ENCODE results near the gene BCL2.

The BCL2 gene

GRCh38 chr18:63303547-63303946, 16.0 kb downstream of the BCL2 start:
- no peaks in the 10 kb centered on the region for H3K9me3 ChIP-seq (ENCODE audit: low read length)
- H3K27ac ChIP-seq (ENCODE audit: low read depth, low read length), result no peak overlapping the region
- no peak overlapping the region for H3K9ac ChIP-seq (ENCODE audit: low read length)
- H3K4me3 ChIP-seq (ENCODE audit: low read depth in 1 of 2, low read length in 2 of 2), result no peak overlapping the region
- no peaks in the 10 kb centered on the region for H3K27me3 ChIP-seq (ENCODE audit: control insufficient read depth in 1 of 2, insufficient read depth in 2 of 2, low read length in 2 of 2)
- H3K4me1 ChIP-seq (ENCODE audit: insufficient read depth, low read length), result peaks cover 4% of the 10 kb centered on the region
- no peaks in the 10 kb centered on the region for H3K36me3 ChIP-seq (ENCODE audit: insufficient read depth, low read length)

- H3K36me3 ChIP-seq (ENCODE audit: insufficient read depth, low read length), result no peaks in the 10 kb centered on the region
- no peak overlapping the region for H3K9ac ChIP-seq (ENCODE audit: low read length)
- H3K27me3 ChIP-seq (ENCODE audit: control insufficient read depth in 1 of 2, insufficient read depth in 2 of 2, low read length in 2 of 2), result no peaks in the 10 kb centered on the region
- no peak overlapping the region for H3K4me3 ChIP-seq (ENCODE audit: low read depth in 1 of 2, low read length in 2 of 2)
- no peaks in the 10 kb centered on the region for H3K9me3 ChIP-seq (ENCODE audit: low read length)
- peaks cover 11% of the 10 kb centered on the region for H3K4me1 ChIP-seq (ENCODE audit: insufficient read depth, low read length)
- H3K27ac ChIP-seq (ENCODE audit: low read depth, low read length), result no peak overlapping the region
These were observed 16.7 kb downstream of the BCL2 start for GRCh38 chr18:63302636-63303405.

GRCh38 chr18:63302220-63302619, 17.3 kb downstream of the BCL2 start:
- no peaks in the 10 kb centered on the region for H3K36me3 ChIP-seq (ENCODE audit: insufficient read depth, low read length)
- H3K9ac ChIP-seq (ENCODE audit: low read length), result no peak overlapping the region
- peaks cover 13% of the 10 kb centered on the region for H3K4me1 ChIP-seq (ENCODE audit: insufficient read depth, low read length)
- no peaks in the 10 kb centered on the region for H3K9me3 ChIP-seq (ENCODE audit: low read length)
- no peak overlapping the region for H3K4me3 ChIP-seq (ENCODE audit: low read depth in 1 of 2, low read length in 2 of 2)
- no peaks in the 10 kb centered on the region for H3K27me3 ChIP-seq (ENCODE audit: control insufficient read depth in 1 of 2, insufficient read depth in 2 of 2, low read length in 2 of 2)
- no peak overlapping the region for H3K27ac ChIP-seq (ENCODE audit: low read depth, low read length)

DNA sequence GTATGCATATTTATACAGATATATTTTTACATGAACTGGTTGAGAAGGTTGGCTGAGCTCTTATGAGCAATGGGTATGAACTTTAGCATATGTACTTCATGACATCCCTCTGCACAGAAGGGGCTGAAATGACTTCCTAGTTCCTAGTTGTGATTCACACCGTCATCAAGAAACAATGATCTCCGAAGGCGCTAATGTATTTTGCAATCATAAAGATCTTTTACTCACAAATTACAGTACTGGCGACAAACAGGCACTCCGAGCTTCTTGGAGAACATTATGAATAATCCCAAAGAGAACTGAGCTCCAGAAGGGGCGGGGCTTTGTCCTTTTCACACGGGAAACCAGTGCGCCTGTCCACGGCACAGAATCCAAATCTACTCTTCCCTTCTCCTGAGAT, 18.1 kb downstream of the BCL2 start:
- no peak overlapping the region for H3K9ac ChIP-seq (ENCODE audit: low read length)
- H3K9me3 ChIP-seq (ENCODE audit: low read length), result no peaks in the 10 kb centered on the region
- peaks cover 13% of the 10 kb centered on the region for H3K4me1 ChIP-seq (ENCODE audit: insufficient read depth, low read length)
- no peak overlapping the region for H3K4me3 ChIP-seq (ENCODE audit: low read depth in 1 of 2, low read length in 2 of 2)
- H3K36me3 ChIP-seq (ENCODE audit: insufficient read depth, low read length), result no peaks in the 10 kb centered on the region
- no peak overlapping the region for H3K27ac ChIP-seq (ENCODE audit: low read depth, low read length)
- no peaks in the 10 kb centered on the region for H3K27me3 ChIP-seq (ENCODE audit: control insufficient read depth in 1 of 2, insufficient read depth in 2 of 2, low read length in 2 of 2)

- H3K4me1 ChIP-seq (ENCODE audit: insufficient read depth, low read length), result peaks cover 20% of the 10 kb centered on the region
- no peak overlapping the region for H3K4me3 ChIP-seq (ENCODE audit: low read depth in 1 of 2, low read length in 2 of 2)
- no peak overlapping the region for H3K9ac ChIP-seq (ENCODE audit: low read length)
- no peaks in the 10 kb centered on the region for H3K9me3 ChIP-seq (ENCODE audit: low read length)
- H3K27ac ChIP-seq (ENCODE audit: low read depth, low read length), result no peak overlapping the region
- no peaks in the 10 kb centered on the region for H3K27me3 ChIP-seq (ENCODE audit: control insufficient read depth in 1 of 2, insufficient read depth in 2 of 2, low read length in 2 of 2)
- no peaks in the 10 kb centered on the region for H3K36me3 ChIP-seq (ENCODE audit: insufficient read depth, low read length)
These were observed 19.5 kb downstream of the BCL2 start for GRCh38 chr18:63299837-63300745.

DNA sequence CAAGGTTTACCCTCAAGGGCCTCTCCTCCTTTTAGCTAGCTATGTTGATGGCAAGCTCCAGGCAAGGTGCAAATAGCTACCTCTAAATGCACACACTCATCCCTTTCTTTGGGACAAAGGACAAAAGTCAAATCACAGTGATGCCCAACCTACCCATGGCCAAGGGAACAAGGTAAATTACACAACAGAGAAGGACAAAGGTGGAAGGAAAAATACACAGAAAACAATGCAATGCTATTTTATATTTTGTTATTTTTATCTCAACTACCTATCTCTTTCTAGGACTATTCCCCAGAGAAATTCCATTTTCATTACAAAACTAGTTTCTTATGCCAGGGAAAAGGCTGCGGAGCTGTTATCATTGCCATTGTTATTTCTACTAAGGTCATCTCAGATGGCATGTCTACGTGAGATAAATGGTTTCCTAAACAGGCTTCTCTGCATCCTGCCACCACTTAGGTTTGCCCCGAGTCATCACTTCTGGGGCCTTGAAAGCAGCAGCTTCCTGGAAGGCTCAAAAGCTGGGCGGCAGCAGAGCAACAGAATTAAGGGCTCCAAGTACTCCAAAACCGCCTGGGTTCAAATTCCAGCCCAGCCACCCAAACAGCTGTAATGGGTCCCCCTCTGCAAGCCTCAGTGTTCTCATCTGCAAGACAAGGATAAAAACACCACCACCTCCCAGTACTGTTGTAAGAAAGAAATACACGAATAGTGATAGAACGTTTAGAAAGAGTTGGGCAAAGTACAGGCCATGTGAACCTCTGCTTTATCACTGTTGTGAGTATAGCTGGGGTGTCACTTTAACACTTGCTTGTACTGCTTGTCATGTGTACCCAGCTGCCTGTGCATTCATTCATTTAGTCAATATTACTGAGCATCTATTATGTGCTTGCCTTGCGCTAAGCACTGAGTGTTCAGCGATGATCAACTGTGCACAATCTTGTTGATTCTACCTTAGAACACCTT, 20.9 kb downstream of the BCL2 start:
- H3K36me3 ChIP-seq (ENCODE audit: insufficient read depth, low read length), result no peaks in the 10 kb centered on the region
- no peaks in the 10 kb centered on the region for H3K27me3 ChIP-seq (ENCODE audit: control insufficient read depth in 1 of 2, insufficient read depth in 2 of 2, low read length in 2 of 2)
- peaks cover 25% of the 10 kb centered on the region for H3K4me1 ChIP-seq (ENCODE audit: insufficient read depth, low read length)
- H3K9ac ChIP-seq (ENCODE audit: low read length), result no peak overlapping the region
- no peak overlapping the region for H3K4me3 ChIP-seq (ENCODE audit: low read depth in 1 of 2, low read length in 2 of 2)
- H3K27ac ChIP-seq (ENCODE audit: low read depth, low read length), result no peak overlapping the region
- no peaks in the 10 kb centered on the region for H3K9me3 ChIP-seq (ENCODE audit: low read length)

DNA sequence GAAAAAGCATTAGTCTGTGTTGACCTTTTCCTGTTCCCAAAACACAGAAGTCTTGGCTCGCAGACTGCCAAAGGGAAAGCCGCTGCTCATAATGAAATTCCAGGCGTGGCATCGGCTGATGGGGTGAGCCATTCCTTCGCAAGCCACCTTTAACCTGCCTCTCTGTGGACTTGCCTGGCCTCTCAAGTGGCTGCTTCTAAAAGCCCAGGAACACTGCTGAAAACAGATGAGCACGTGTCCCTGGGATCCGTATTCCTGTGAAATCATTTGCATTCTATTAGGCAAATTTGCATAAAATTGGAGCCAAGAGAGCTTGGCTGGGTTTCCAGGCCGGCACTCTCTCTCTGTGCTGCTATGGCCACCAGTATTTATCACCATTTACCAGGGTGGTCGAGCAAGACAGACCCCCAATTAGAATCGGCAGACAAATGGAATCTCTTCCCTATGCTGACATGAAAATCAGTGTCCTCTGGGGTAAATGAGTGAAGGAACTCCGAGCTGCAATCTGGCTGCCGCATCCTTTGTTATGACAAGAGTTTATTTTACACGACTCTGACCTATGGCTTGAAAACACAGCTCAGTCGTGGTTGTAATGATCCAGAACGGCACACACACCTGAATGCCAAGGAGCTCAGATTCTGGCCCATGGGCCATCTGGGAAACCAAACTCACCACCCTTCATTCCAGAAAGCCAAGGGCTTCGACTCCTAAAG, 21.7 kb downstream of the BCL2 start:
- Histone ChIP-seq H3K9me3 (ENCODE audit: low read length) (no peaks in the 10 kb centered on the region), H3K27ac (ENCODE audit: low read depth, low read length) (no peak overlapping the region), H3K9ac (ENCODE audit: low read length) (no peak overlapping the region), H3K36me3 (ENCODE audit: insufficient read depth, low read length) (no peaks in the 10 kb centered on the region), H3K4me3 (ENCODE audit: low read depth in 1 of 2, low read length in 2 of 2) (no peak overlapping the region), H3K27me3 (ENCODE audit: control insufficient read depth in 1 of 2, insufficient read depth in 2 of 2, low read length in 2 of 2) (no peaks in the 10 kb centered on the region), H3K4me1 (ENCODE audit: insufficient read depth, low read length) (peaks cover 33% of the 10 kb centered on the region)

DNA sequence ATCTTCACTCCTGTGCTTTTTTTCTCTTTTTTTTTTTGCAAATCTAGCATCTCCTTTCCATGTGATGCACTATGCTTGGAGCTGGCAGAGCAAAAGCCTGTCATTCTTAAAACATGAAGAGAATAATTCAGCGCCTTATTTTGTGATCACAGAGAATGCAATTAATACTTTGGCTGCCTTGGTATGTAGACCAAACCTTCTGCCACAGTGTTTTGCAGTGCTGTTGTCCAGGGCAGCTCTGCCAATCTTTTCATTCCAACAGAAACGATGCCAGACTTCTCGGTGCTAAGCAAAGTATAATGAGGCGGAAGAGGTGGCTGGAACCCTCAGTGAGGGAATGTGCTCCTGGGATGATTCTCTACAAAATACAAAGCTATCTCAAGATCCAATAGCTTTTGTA, 25.6 kb downstream of the BCL2 start:
- Histone ChIP-seq H3K4me1 (ENCODE audit: insufficient read depth, low read length) (peaks cover 33% of the 10 kb centered on the region), H3K9ac (ENCODE audit: low read length) (no peak overlapping the region), H3K36me3 (ENCODE audit: insufficient read depth, low read length) (no peaks in the 10 kb centered on the region), H3K4me3 (ENCODE audit: low read depth in 1 of 2, low read length in 2 of 2) (no peak overlapping the region), H3K27me3 (ENCODE audit: control insufficient read depth in 1 of 2, insufficient read depth in 2 of 2, low read length in 2 of 2) (no peaks in the 10 kb centered on the region), H3K9me3 (ENCODE audit: low read length) (no peaks in the 10 kb centered on the region), H3K27ac (ENCODE audit: low read depth, low read length) (no peak overlapping the region)

DNA sequence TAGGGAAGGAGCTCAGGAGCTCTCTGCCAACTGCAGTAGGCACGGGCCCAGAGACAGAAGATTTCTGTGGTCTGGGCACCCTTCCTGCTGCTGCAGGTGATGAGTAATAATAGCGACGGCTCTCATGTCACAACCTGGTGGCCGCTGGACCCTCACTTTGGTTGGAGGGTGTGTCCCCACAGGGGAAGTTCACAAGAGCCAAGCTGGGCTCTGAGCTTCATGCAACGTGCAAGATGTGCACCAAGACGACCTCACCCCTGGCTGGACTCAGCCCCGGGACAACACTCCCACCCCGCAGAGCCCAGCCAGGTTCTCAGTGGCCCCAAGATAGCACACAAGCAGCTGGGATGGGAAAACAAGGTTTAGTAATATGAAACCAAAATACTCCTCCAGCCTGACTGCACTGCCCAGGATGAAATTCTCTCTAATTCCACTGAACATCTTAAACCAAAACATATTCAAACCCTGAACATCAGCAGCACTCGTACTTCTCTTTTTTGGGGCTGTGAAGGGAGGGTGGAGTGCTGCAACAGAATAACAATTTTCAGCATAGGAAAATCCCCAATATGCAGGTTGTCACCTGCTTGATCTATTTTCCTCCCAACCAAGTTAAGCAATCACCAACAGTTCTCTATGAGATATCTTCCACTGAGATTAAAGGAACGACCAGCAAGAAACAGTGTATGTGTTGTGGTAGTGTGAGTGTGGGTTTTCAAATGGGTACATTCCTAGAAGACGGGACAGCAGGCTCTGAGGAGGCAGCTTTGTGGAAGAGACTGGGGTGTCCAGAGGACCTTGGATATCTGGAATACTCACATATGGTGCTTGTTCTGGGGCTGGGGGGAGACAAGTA, 26.5 kb downstream of the BCL2 start:
- no peaks in the 10 kb centered on the region for H3K27me3 ChIP-seq (ENCODE audit: control insufficient read depth in 1 of 2, insufficient read depth in 2 of 2, low read length in 2 of 2)
- H3K9ac ChIP-seq (ENCODE audit: low read length), result no peak overlapping the region
- no peaks in the 10 kb centered on the region for H3K36me3 ChIP-seq (ENCODE audit: insufficient read depth, low read length)
- H3K4me3 ChIP-seq (ENCODE audit: low read depth in 1 of 2, low read length in 2 of 2), result no peak overlapping the region
- H3K27ac ChIP-seq (ENCODE audit: low read depth, low read length), result no peak overlapping the region
- peaks cover 28% of the 10 kb centered on the region for H3K4me1 ChIP-seq (ENCODE audit: insufficient read depth, low read length)
- no peaks in the 10 kb centered on the region for H3K9me3 ChIP-seq (ENCODE audit: low read length)

DNA sequence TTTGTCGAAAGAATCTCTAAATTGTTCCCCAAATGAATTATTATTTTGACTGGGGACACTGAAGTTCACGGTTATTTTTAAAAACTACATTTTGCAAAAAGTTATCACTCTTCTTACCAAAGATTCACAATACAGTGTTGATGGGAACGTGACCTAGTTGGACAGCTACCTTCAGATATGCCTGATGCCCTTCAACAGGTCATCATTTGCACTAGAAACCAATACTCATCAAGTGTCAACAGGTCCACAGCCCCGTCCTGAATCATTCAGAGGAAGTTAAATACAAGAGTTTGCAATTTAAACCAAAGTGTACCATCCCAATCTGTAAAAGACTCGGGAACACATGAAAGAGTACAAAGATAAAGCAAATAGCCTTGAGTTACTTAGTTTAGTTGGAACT, 28.3 kb downstream of the BCL2 start:
- H3K9ac ChIP-seq (ENCODE audit: low read length), result no peak overlapping the region
- H3K27ac ChIP-seq (ENCODE audit: low read depth, low read length), result no peak overlapping the region
- no peaks in the 10 kb centered on the region for H3K36me3 ChIP-seq (ENCODE audit: insufficient read depth, low read length)
- H3K4me3 ChIP-seq (ENCODE audit: low read depth in 1 of 2, low read length in 2 of 2), result no peak overlapping the region
- no peaks in the 10 kb centered on the region for H3K27me3 ChIP-seq (ENCODE audit: control insufficient read depth in 1 of 2, insufficient read depth in 2 of 2, low read length in 2 of 2)
- H3K4me1 ChIP-seq (ENCODE audit: insufficient read depth, low read length), result peaks cover 36% of the 10 kb centered on the region
- no peaks in the 10 kb centered on the region for H3K9me3 ChIP-seq (ENCODE audit: low read length)

Measured in muscle layer of colon (tissue), 2 donors.